ENCODE measurements around the gene DOCK4.

Gene DOCK4

DNA sequence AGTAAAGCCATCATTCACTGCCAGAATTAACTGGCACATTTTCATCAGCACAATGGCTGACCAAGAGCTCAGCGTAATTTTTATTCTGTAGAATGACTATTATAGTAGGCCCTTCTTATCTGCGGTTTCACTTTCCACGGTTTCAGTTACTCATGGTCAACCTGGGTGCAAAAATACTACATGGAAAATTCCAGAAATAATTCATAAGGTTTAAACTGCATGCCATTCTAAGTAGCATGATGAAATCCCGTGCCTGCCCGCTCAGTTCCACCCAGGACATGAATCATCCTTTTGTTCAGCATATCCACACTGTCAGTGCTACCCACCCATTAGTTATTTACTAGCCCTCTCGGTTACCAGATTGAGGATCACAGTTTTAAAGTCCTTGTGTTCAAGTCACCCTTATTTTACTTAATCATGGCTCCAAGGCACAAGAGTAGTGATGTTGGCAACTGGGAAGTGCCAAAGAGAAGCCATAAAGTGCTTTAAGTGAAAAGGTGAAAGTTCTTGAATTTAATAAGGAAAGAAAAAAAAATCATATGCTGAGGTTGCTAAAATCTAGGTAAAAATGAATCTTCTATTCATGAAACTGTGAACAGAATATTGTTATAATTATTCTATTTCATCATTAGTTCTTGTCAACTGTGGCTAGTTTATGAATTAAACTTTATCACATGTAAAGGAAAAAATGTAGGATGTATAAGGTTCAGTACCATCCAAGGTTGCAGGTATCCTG, 204.9 kb downstream of the DOCK4 start:
- TF ChIP-seq FOXM1 (IDR thresholded peaks at IDR 0.05; ENCODE audit: borderline replicate concordance) (no peak), BHLHE40 (IDR thresholded peaks at IDR 0.05; ENCODE audit: borderline replicate concordance) (no peak), LEF1 (IDR thresholded peaks at IDR 0.05; ENCODE audit: borderline replicate concordance) (no peak), ARNT (IDR thresholded peaks at IDR 0.05) (no peak), SP1 (IDR thresholded peaks at IDR 0.05) (no peak), ELF4 (IDR thresholded peaks at IDR 0.05) (no peak), CTBP1 (IDR thresholded peaks at IDR 0.05; ENCODE audit: borderline replicate concordance) (no peak), FOXA1 (IDR thresholded peaks at IDR 0.05) (no peak), L3MBTL2 (conservative IDR thresholded peaks at IDR 0.05) (no peak)
- ChIA-PET POLR2A (no interaction called here), CTCF (no interaction called here)
- no peak for DNase-seq (ENCODE audit: extremely low spot score)

DNA sequence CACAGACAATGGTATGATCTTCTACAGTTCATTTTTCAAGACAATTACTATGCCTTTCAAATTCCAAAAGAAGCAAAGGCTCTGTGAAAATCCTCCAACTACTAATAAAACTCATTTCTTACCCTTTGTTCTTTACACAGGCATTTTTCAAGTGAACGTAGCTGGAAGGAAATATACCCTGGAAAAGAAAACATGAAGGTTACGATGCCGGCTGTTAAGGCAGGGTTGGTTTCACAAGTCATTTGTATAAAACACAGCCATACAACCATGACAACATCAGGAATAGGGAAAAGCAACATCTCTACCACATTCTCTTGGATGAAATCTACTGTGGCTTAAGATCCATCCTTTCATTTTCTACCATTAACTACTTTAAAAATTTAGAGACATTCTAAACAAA, 207.9 kb downstream of the DOCK4 start:
- ChIA-PET CTCF (no interaction called here), POLR2A (no interaction called here)
- DNase-seq (ENCODE audit: extremely low spot score): no peak
- TF ChIP-seq NFRKB (IDR thresholded peaks at IDR 0.05): no peak
- no peak for TF ChIP-seq ZNF384 (IDR thresholded peaks at IDR 0.05)
- no peak for TF ChIP-seq SP1 (IDR thresholded peaks at IDR 0.05)
- TF ChIP-seq FOXK2 (IDR thresholded peaks at IDR 0.05): no peak
- TF ChIP-seq HDGF (IDR thresholded peaks at IDR 0.05; ENCODE audit: borderline replicate concordance): no peak
- TF ChIP-seq SUZ12 (IDR thresholded peaks at IDR 0.05): no peak
- TF ChIP-seq ARNT (IDR thresholded peaks at IDR 0.05): no peak
- TF ChIP-seq, protein P1, sequence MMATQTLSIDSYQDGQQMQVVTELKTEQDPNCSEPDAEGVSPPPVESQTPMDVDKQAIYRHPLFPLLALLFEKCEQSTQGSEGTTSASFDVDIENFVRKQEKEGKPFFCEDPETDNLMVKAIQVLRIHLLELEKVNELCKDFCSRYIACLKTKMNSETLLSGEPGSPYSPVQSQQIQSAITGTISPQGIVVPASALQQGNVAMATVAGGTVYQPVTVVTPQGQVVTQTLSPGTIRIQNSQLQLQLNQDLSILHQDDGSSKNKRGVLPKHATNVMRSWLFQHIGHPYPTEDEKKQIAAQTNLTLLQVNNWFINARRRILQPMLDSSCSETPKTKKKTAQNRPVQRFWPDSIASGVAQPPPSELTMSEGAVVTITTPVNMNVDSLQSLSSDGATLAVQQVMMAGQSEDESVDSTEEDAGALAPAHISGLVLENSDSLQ (IDR thresholded peaks at IDR 0.05): no peak
- no peak for TF ChIP-seq CTBP1 (IDR thresholded peaks at IDR 0.05; ENCODE audit: borderline replicate concordance)
- TF ChIP-seq LEF1 (IDR thresholded peaks at IDR 0.05; ENCODE audit: borderline replicate concordance): no peak
- TF ChIP-seq TARDBP (IDR thresholded peaks at IDR 0.05): no peak
- TF ChIP-seq FOXA1 (IDR thresholded peaks at IDR 0.05): no peak
- no peak for TF ChIP-seq FOXM1 (IDR thresholded peaks at IDR 0.05; ENCODE audit: borderline replicate concordance)
- TF ChIP-seq ELF4 (IDR thresholded peaks at IDR 0.05): no peak
- TF ChIP-seq BHLHE40 (IDR thresholded peaks at IDR 0.05; ENCODE audit: borderline replicate concordance): no peak
- TF ChIP-seq L3MBTL2 (conservative IDR thresholded peaks at IDR 0.05): no peak

DNA sequence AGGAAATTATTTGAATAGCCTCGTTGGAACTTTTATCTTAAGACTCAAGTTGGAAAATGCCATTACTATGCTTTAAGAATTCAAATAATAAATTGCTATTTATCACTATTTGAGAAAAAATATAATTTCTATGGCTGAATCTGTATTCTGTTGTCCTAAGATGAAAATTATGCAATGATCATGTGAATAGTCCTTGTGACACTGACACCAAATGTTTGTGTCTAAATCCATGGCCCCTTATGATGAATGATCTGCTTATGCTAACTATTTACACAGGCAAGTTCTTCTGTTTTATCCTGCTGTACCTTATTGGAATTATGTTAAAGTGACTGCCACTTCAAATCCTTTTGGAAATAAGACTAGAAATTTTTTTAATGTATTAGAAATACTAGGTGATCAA, 208.7 kb downstream of the DOCK4 start:
- ChIA-PET CTCF (no interaction called here), POLR2A (no interaction called here)
- no peak for DNase-seq (ENCODE audit: extremely low spot score)
- TF ChIP-seq CTBP1 (IDR thresholded peaks at IDR 0.05; ENCODE audit: borderline replicate concordance) (no peak), BHLHE40 (IDR thresholded peaks at IDR 0.05; ENCODE audit: borderline replicate concordance) (no peak), ZNF384 (IDR thresholded peaks at IDR 0.05) (no peak), SP1 (IDR thresholded peaks at IDR 0.05) (no peak)
- TF ChIP-seq, protein P1 (IDR thresholded peaks at IDR 0.05): no peak

DNA sequence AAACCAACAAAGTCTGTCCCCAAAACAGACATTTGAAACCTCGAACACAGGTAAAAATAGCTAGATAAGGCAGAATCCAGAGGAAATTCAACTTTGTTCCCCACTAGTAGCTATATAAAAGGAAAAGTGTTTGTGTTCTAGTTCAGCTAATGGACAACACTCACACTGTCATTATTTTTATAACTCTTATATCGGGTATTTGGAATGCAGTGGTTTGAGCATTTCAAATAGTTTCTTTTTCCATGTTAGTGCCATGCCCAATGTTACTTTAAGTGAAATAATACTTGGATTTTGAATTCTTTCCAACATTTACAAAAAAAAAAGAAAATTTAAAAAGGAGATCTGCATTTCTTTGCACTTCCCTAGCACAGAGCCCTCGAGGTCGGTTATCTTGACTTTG, 213.6 kb downstream of the DOCK4 start:
- no peak for DNase-seq (ENCODE audit: extremely low spot score)
- ChIA-PET POLR2A (no interaction called here), CTCF (no interaction called here)
- TF ChIP-seq ARNT (IDR thresholded peaks at IDR 0.05): no peak
- no peak for TF ChIP-seq FOXA1 (IDR thresholded peaks at IDR 0.05)
- TF ChIP-seq NFRKB (IDR thresholded peaks at IDR 0.05): no peak
- no peak for TF ChIP-seq CTBP1 (IDR thresholded peaks at IDR 0.05; ENCODE audit: borderline replicate concordance)
- no peak for TF ChIP-seq ELF4 (IDR thresholded peaks at IDR 0.05)
- no peak for TF ChIP-seq BHLHE40 (IDR thresholded peaks at IDR 0.05; ENCODE audit: borderline replicate concordance)
- TF ChIP-seq ZNF384 (IDR thresholded peaks at IDR 0.05): no peak
- no peak for TF ChIP-seq SUZ12 (IDR thresholded peaks at IDR 0.05)
- no peak for TF ChIP-seq TARDBP (IDR thresholded peaks at IDR 0.05)
- no peak for TF ChIP-seq L3MBTL2 (conservative IDR thresholded peaks at IDR 0.05)
- TF ChIP-seq HDGF (IDR thresholded peaks at IDR 0.05; ENCODE audit: borderline replicate concordance): no peak
- no peak for TF ChIP-seq FOXK2 (IDR thresholded peaks at IDR 0.05)
- no peak for TF ChIP-seq LEF1 (IDR thresholded peaks at IDR 0.05; ENCODE audit: borderline replicate concordance)
- TF ChIP-seq SP1 (IDR thresholded peaks at IDR 0.05): no peak
- TF ChIP-seq, protein P1 (IDR thresholded peaks at IDR 0.05): no peak

DNA sequence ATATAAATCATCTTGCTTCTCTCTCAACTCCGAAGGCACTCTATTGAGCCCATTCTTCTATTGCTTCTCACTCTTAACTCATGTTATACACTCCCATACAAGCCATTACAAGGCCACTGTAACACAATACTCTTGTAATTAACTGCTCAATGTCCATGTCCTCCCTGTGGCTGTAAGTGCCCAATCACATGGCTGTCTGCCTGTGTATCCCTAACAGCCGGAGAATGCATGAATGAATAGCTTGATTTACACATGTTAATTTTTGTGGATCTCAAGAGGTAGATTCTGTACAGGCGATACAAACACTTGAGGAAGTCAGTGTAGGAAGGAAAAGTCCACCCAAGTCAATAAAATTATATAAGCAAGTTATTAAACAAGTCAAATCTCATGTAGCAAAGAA, 215.6 kb downstream of the DOCK4 start:
- ChIA-PET POLR2A (no interaction called here), CTCF (no interaction called here)
- TF ChIP-seq, protein P1 (IDR thresholded peaks at IDR 0.05): peak; percentile 24; the same call in 1 of the 2 replicates
- TF ChIP-seq L3MBTL2 (conservative IDR thresholded peaks at IDR 0.05): no peak
- DNase-seq (ENCODE audit: extremely low spot score): peak; percentile 7

DNA sequence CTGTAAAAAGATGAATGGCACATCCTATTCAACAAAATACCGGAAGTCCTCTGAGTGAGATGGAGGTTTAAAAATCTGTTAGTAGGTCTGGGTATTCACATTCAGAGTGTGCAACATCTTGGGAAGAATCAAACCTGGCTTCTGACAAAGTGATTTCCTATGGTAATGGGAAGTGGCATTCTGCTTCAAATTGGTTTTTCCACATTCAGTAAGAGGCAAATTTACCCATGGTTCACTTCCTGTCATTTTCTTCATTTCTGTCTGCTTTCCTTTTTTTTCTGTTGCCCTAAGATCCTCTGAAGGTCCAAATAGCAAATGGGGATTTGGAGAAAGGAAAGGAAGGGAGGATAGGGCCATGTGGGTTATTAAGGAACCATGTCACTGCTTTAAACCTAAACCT, 218.3 kb downstream of the DOCK4 start:
- TF ChIP-seq TARDBP (IDR thresholded peaks at IDR 0.05) (no peak), NFRKB (IDR thresholded peaks at IDR 0.05) (no peak), LEF1 (IDR thresholded peaks at IDR 0.05; ENCODE audit: borderline replicate concordance) (no peak), ELF4 (IDR thresholded peaks at IDR 0.05) (no peak), CTBP1 (IDR thresholded peaks at IDR 0.05; ENCODE audit: borderline replicate concordance) (no peak), BHLHE40 (IDR thresholded peaks at IDR 0.05; ENCODE audit: borderline replicate concordance) (no peak), L3MBTL2 (conservative IDR thresholded peaks at IDR 0.05) (no peak), ARNT (IDR thresholded peaks at IDR 0.05) (no peak), FOXM1 (IDR thresholded peaks at IDR 0.05; ENCODE audit: borderline replicate concordance) (no peak), HDGF (IDR thresholded peaks at IDR 0.05; ENCODE audit: borderline replicate concordance) (no peak), ZNF384 (IDR thresholded peaks at IDR 0.05) (no peak), SUZ12 (IDR thresholded peaks at IDR 0.05) (no peak), FOXA1 (IDR thresholded peaks at IDR 0.05) (no peak), SP1 (IDR thresholded peaks at IDR 0.05) (no peak), FOXK2 (IDR thresholded peaks at IDR 0.05) (no peak)
- TF ChIP-seq, protein P1 (IDR thresholded peaks at IDR 0.05): no peak
- ChIA-PET CTCF (no interaction called here), POLR2A (no interaction called here)
- no peak for DNase-seq (ENCODE audit: extremely low spot score)
